AG04449 (cell line): Measurements from ENCODE around the gene KIAA0232.

Source experiments
- CTCF ChIA-PET: fragments of 350-600 bp; formaldehyde crosslinking; extraction: SDS; loops from one replicate; lab custom pipeline; 2021; ENCODE audit warnings: antibody characterized with exemption; lab: Yijun Ruan, JAX
- POLR2A ChIA-PET: fragments of 400-600, 350-600 bp; formaldehyde crosslinking; extraction: SDS; loops from one replicate; lab custom pipeline; 2020; ENCODE audit warnings: antibody characterized with exemption, inconsistent platforms; lab: Yijun Ruan, JAX
- DNase-seq: peaks from one replicate; pipeline ENCODE4 v3.0.0-alpha.2; 2010; ENCODE audit warnings: low read depth, low spot score
- H3K4me3 ChIP-seq: 2 replicates; pipeline ENCODE4 v1.5.1; 2011; ENCODE audit warnings: low read depth, mild to moderate bottlenecking, control low read depth, low read length
- TF ChIP-seq, protein P1 (sequence below): IDR thresholded peaks from one replicate; pipeline ENCODE4 v1.5.1; 2011; ENCODE audit warnings: mild to moderate bottlenecking, moderate library complexity, low read length, control low read depth, inconsistent platforms; ENCODE audit not compliant: insufficient read depth; ENCODE audit errors: missing control alignments

KIAA0232 gene

DNA sequence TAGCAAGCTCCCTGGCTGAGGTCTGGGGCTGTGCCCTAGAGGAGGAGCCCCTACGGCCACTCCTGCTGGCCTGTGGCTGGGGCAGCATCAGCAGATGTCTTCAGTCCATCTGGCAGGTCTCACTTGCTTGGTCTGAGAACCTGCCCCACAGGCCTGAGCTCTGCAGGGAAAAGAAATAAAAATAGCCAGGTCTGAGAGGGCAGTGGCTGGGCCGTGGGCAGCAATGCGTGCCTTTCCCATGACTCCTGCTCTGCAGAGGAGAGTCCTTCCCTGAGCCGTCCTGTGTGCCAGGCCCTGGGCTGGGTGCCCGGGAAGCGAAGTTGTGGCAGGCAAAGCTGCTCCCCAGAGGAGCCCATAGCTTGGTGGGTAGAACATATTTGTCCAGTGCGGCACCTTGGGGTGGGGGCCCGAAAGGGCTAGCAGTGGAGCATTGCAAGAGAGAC is 11.3 kb upstream of the KIAA0232 start:
- DNase-seq = no peak
- TF ChIP-seq, protein P1, sequence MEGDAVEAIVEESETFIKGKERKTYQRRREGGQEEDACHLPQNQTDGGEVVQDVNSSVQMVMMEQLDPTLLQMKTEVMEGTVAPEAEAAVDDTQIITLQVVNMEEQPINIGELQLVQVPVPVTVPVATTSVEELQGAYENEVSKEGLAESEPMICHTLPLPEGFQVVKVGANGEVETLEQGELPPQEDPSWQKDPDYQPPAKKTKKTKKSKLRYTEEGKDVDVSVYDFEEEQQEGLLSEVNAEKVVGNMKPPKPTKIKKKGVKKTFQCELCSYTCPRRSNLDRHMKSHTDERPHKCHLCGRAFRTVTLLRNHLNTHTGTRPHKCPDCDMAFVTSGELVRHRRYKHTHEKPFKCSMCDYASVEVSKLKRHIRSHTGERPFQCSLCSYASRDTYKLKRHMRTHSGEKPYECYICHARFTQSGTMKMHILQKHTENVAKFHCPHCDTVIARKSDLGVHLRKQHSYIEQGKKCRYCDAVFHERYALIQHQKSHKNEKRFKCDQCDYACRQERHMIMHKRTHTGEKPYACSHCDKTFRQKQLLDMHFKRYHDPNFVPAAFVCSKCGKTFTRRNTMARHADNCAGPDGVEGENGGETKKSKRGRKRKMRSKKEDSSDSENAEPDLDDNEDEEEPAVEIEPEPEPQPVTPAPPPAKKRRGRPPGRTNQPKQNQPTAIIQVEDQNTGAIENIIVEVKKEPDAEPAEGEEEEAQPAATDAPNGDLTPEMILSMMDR = no peak
- H3K4me3 ChIP-seq = no peak overlapping the region
- POLR2A ChIA-PET = no interaction called here
- CTCF ChIA-PET = interaction anchor here (3.4 kb wide), 1 partner anchor 103 kb away, joined by 15 read pairs; no protein-coding TSS in a partner anchor

DNA sequence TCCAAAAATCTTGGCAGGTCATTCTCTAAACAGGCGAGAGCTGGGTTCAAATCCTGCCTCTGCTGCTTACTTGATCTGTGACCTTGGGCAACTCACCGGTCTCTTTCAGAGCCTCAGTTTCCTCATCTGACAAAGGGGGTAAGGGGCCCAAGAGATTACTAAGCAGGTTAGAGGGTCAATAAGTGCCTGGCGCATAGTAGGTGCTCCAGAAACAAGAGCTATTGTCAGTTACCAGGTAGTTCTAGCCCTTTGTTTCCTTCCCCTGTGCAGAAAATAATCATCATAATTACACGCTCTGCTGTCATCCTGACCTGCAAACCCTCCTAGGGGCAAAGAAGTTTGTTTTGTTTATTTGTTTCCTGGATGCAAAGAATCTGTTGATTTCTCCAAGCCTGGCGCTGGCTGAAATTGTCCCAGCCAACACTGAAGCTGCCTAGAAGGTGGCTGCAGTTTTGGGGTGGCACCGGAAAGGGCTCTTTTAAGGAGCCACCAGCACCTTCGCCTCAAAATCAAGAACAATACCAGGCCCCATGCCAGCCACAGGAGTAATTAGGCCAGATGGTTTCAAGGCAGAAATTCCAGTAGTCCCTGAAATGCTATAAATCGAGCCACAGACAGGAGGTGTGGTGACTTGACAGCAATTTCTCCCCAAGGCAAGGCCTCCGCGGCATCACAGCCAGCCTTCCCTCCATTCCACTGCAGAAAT is 10.2 kb upstream of the KIAA0232 start:
- ChIA-PET POLR2A (no interaction called here), CTCF (interaction anchor here (3.4 kb wide), 1 partner anchor 101 kb away, joined by 15 read pairs; no protein-coding TSS in a partner anchor)
- TF ChIP-seq, protein P1 = no peak
- no peak for DNase-seq
- H3K4me3 ChIP-seq = no peak overlapping the region

DNA sequence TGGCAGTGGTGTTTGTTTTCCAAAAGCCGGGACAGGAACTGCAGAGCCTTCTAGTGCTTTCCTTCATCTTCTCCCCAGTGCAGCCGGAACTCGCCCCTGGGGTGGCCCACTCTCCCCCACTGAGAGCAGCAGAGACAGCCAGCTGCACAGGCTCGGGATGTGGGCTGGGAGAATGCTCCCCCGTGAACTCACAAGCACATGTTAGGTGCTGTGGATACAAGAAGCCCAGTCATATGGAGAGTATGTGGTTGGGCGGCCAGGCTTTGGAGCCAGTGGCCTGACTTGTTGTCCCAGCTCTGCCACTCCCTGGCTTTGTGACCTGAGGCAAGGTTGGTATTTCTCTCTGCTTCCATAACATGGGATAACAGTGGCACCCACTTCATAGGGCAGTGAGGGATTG is 9.4 kb upstream of the KIAA0232 start:
- H3K4me3 ChIP-seq = no peak overlapping the region
- DNase-seq = no peak
- TF ChIP-seq, protein P1 = no peak
- ChIA-PET CTCF (interaction anchor here (1.2 to 3.4 kb wide), 2 partner anchors 9 to 101 kb away, joined by 3 to 15 read pairs; no protein-coding TSS in a partner anchor), POLR2A (no interaction called here)

DNA sequence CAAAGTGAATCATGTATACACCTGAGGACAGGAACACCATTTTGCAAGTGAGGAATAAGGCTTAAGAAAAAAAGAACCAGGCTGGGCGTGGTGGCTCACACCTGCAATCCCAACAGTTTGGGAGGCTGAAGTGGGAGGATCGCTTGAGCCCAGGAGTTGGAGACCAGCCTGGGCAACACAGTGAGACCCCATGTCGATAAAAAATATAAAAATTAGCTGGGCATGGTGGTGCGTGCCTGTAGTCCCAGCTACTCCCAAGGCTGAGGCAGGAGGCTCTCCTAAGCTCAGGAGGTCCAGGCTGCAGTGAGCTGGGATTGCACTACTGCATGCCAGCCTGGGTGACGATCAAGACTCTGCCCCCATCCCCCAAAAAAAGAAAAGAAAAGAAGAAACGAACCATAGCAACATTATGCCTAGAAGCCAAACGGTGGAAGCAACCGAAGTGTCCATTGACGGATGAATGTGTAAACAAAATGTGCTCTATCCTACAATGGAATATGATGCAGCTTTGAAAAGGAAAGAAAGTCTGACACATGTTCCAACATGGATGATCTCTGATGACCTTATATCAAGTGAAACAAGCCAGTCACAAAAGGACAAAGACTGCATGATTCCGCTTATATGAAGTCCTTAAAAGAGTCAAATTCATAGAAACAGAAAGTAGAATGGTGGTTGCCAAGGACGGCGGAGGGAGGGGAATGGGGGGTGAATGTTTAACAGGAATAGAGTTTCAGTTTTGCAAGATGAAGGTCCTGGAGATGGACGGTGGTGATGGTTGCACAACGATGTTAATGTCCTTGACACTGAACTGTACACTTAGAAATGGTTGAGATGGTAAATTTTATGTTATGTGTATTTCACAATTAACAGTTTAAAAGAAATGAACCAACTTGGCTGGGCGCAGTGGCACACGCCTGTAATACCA is 8.6 kb upstream of the KIAA0232 start:
- ChIA-PET CTCF (interaction anchor here (1.2 to 3.4 kb wide), 2 partner anchors 8 to 100 kb away, joined by 3 to 15 read pairs; no protein-coding TSS in a partner anchor), POLR2A (no interaction called here)
- H3K4me3 ChIP-seq = no peak overlapping the region
- TF ChIP-seq, protein P1 = no peak
- DNase-seq = no peak

DNA sequence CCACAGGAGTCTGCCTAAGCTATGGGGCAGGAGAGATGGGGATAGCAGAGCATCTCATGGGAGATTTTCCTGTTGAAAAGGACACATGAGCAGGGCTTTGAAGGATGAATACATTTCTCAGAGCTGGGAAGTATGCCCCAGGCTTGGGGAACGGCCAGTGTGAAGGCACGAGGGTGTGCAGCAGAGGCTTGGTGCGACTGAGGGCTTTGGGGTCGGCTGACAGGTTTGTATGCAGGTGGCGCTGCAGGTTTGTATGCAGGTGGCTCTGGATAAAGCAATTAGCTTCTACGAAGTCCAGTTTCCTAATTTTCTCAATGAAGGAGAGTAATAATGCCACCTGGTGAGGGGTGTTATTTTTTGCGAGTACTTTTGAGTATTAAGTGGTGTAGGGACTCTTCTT is 6.8 kb upstream of the KIAA0232 start:
- no peak for DNase-seq
- POLR2A ChIA-PET = no interaction called here

More for the DNA sequence above, 6.8 kb upstream of the KIAA0232 start:
- TF ChIP-seq, protein P1 = no peak
- no peak overlapping the region for H3K4me3 ChIP-seq
- CTCF ChIA-PET = interaction anchor here (0.6 kb wide), 1 partner anchor 55 kb away, joined by 3 read pairs; no protein-coding TSS in a partner anchor
